Ovary (tissue), 9 donors: ENCODE measurements around the gene SMTNL1. TPM values are rescaled to one million over a fixed set of nuclear protein-coding genes. Genes with fewer than 3 reads are reported as not detected.

ENCODE experiments used
- DNase-seq, 5 donors: peaks; one replicate each; pipeline ENCODE4 v3.0.0-alpha.2; 2019 to 2020
- H3K27ac ChIP-seq, 2 donors: fragments of 200-600 bp; one replicate each; pipeline versions ENCODE4 v1.5.1 to v1.8.0; 2019 to 2022
- H3K27me3 ChIP-seq: fragments of 200-600 bp; one replicate; pipeline ENCODE4 v1.8.0; 2022
- H3K36me3 ChIP-seq: fragments of 200-600 bp; sonication (generic); one replicate; pipeline ENCODE4 v1.5.1; 2019
- H3K4me1 ChIP-seq: one replicate; pipeline ENCODE4 v1.8.1; 2013; ENCODE audit warnings: mild to moderate bottlenecking, moderate library complexity; ENCODE audit not compliant: insufficient read depth
- H3K4me3 ChIP-seq: fragments of 200-600 bp; sonication (generic); one replicate; pipeline ENCODE4 v1.5.1; 2017
- H3K9me3 ChIP-seq, 2 donors: fragments of 200-600 bp in 1 of 2; sonication (generic) in 1 of 2; one replicate each; pipeline versions ENCODE4 v1.5.1 to v1.8.1; 2013 to 2019; ENCODE audit warnings: mild to moderate bottlenecking in 1 of 2, moderate library complexity in 1 of 2
- CTCF ChIP-seq, 3 donors: fragments of 450-650 bp in 2 of 3; fragments of 200-600 bp in 1 of 3; IDR thresholded peaks; one replicate each; pipeline versions ENCODE4 v1.5.1 to v1.8.0; 2016 to 2022; ENCODE audit warnings: antibody characterized with exemption in 3 of 3, mild to moderate bottlenecking in 1 of 3
- EP300 ChIP-seq: sonication (generic); formaldehyde crosslinking; IDR thresholded peaks from one replicate; pipeline ENCODE4 v1.6.1; 2017; ENCODE audit warnings: antibody characterized with exemption
- POLR2A ChIP-seq: fragments of 450-650 bp; IDR thresholded peaks from one replicate; pipeline ENCODE4 v1.6.1; 2017; ENCODE audit warnings: antibody characterized with exemption, mild to moderate bottlenecking, moderate library complexity
- WGBS, 3 donors: extraction: QIAGEN DNeasy Blood & Tissue Kit in 1 of 3; methylation state at CpG; one replicate each; pipeline versions ENCODE4 v1.1.5 to v1.1.7; 2013 to 2017; 5-methylcytosine and 5-hydroxymethylcytosine counted together
- intact Hi-C, 4 donors: fragments of 100-400 bp; cut with DNase I; formaldehyde crosslinking; loops; one replicate each; pipeline versions ENCODE4 v1.11.0 to v1.15.1; 2022 to 2023
- polyA plus RNA-seq, 2 donors: library from polyadenylated mRNA; stranded (reverse); fragments of 200-250 nt in 1 of 2; fragments of 350-450 nt in 1 of 2; fragmentation: Illumina TruSeq in 1 of 2; extraction: RNeasy Lipid Tissue Mini Kit (QIAGEN cat#74804) in 1 of 2; gene quantifications; one replicate each; pipeline ENCODE4 v1.2.3, GENCODE V29; 2013 to 2014
- total RNA-seq, 7 donors: library from RNA; depleted of rRNA in 2 of 7; stranded (reverse); fragments of >200 nt in 2 of 7; fragmentation: NEBNext Ultra II Directional in 3 of 7; extraction: Animal tissue kit (Norgen Biotek cat#: 25700) in 3 of 7; gene quantifications; one replicate each; pipeline versions ENCODE4 v1.1.0 to v1.2.4, GENCODE V29; 2016 to 2023
- donor health status: DM: no; HTN: no; CAD: no; lungs with moderate emphysema.
- donor health status: DM: no; HTN: no; CAD: no.
- donor health status: Bipolar disorder and iron deficiency.
- donor health status: DM: yes; HTN: yes; CAD: no.
- donor health status: DM: no; HTN: no; CAD: no.
- donor health status: DM: yes; HTN: yes; CAD: no.

Gene SMTNL1
- total and polyA plus RNA-seq, 9 donors = not detected

GRCh38 chr11:57543593-57543992 lies 6.2 kb downstream of the SMTNL1 start:
- WGBS, 3 donors = 29 to 54% (median 47%) methylated on average over 6 of the region's 6 CpGs
- no peak for DNase-seq
- no peaks in the 10 kb centered on the region for H3K27me3 ChIP-seq
- peaks cover 9% of the 10 kb centered on the region for H3K4me1 ChIP-seq
- TF ChIP-seq EP300 (no peak), CTCF (IDR thresholded peaks at IDR 0.05) (no peak), POLR2A (no peak)
- no peaks in the 10 kb centered on the region for H3K9me3 ChIP-seq
- intact Hi-C loops = no loop called here
- H3K4me3 ChIP-seq = no peak overlapping the region
- no peak overlapping the region for H3K27ac ChIP-seq
- H3K36me3 ChIP-seq = no peaks in the 10 kb centered on the region

GRCh38 chr11:57544566-57544965 lies 7.2 kb downstream of the SMTNL1 start:
- TF ChIP-seq CTCF (IDR thresholded peaks at IDR 0.05) (no peak), POLR2A (no peak), EP300 (no peak)
- no peak for DNase-seq
- Histone ChIP-seq H3K27me3 (no peaks in the 10 kb centered on the region), H3K36me3 (no peaks in the 10 kb centered on the region), H3K4me1 (peaks cover 9% of the 10 kb centered on the region), H3K9me3 (no peaks in the 10 kb centered on the region), H3K4me3 (no peak overlapping the region), H3K27ac (no peak overlapping the region)
- intact Hi-C loops = no loop called here
- 73 to 84% (median 81%) methylated on average over 6 of the region's 6 CpGs for WGBS, 3 donors

- Histone ChIP-seq H3K36me3 (no peaks in the 10 kb centered on the region), H3K4me3 (no peak overlapping the region), H3K27ac (no peak overlapping the region), H3K27me3 (no peaks in the 10 kb centered on the region), H3K9me3 (no peaks in the 10 kb centered on the region), H3K4me1 (peaks cover 9% of the 10 kb centered on the region)
- WGBS, 3 donors = 84 to 91% (median 86%) methylated on average over 13 of the region's 13 CpGs
- no peak for DNase-seq
- TF ChIP-seq POLR2A (no peak), EP300 (no peak), CTCF (IDR thresholded peaks at IDR 0.05) (no peak)
- intact Hi-C loops = no loop called here
Observed at GRCh38 chr11:57545883-57546282, 8.5 kb downstream of the SMTNL1 start.

GRCh38 chr11:57546451-57546850 lies 9.1 kb downstream of the SMTNL1 start:
- H3K4me3 ChIP-seq = no peak overlapping the region
- TF ChIP-seq POLR2A = no peak
- TF ChIP-seq EP300 = no peak
- TF ChIP-seq CTCF (IDR thresholded peaks at IDR 0.05) = no peak
- H3K27me3 ChIP-seq = no peaks in the 10 kb centered on the region
- H3K36me3 ChIP-seq = no peaks in the 10 kb centered on the region
- no peaks in the 10 kb centered on the region for H3K9me3 ChIP-seq
- H3K27ac ChIP-seq = no peak overlapping the region
- H3K4me1 ChIP-seq = peaks cover 9% of the 10 kb centered on the region
- intact Hi-C loops = no loop called here
- WGBS, 3 donors = 93 to 99% (median 98%) methylated on average over 7 of the region's 7 CpGs
- no peak for DNase-seq
